HG03135 (cell line): ENCODE data around the gene CDC42EP1.
"Not testable (repeated sequence)": the region's sequence is repeated elsewhere in the genome, so short reads cannot be mapped to it uniquely, and the experiment has no call there.

ENCODE experiments used
- ATAC-seq: cut with Tn5 transposase; IDR thresholded peaks from one replicate; pipeline ENCODE4 v1.9.1; 2021; ENCODE audit warnings: mild to moderate bottlenecking, moderate library complexity; ENCODE audit not compliant: unreplicated experiment

The CDC42EP1 gene

DNA sequence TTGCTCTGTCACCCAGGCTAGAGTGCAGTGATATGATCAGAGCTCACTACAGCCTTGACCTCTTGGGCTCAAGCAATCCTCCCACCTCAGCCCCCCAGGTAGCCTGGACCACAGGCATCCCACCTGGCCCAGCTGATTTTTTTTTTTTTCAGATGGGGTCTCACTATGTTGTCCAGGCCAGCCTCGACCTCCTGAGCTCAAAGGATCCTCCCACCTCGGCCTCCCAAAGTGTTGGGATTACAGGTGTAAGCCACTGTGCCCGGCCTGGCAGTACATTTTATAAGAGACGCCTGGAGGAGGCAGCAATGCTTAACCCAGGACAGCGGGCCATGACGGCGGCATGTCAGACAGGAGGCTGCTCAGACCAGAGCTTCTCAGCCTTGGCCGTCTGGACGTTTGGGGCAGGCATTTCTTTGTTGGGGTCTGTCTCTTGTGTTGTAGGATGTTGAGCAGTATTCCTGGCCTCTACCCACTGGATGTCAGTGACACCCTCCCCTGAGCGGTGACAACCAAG lies 15.3 kb downstream of the CDC42EP1 start:
- ATAC-seq: no peak

DNA sequence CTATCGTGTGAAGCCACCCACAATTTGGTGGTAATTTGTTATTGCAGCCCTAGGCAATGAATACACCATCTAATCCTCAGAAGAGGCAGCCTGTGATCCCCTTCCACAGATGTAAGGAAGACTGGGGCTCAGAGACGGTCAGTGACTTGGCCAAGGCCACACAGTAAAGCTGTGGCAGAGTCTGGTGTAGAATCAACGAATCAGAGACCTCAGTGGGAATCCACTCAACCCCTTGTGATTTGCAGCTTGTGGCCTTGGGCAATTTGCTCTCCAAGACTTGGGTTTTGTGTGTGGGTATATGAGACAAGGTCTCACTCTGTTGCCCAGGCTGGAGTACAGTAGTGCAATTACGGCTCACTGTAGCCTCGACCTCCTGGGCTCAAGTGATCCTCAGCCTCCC lies 17.7 kb downstream of the CDC42EP1 start:
- no peak for ATAC-seq

DNA sequence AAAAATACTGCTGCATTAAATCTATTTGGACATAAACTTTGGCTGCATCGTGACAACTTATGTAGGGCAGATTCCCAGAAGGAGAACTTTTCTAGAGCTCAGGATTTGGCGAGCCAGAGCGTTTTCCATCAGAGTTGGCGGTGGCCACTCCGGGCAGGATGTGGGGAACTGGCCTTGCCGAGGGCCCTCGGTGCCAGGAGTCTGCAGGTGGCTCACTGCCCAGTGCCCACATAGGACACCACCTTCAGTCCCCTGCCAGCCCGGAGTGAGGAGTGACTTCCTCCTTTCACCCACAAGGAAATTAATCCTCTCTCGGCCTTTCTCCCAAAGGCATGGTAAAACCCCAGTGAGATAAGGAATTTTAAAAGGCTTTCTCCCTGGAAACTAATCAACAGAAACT lies 21.2 kb downstream of the CDC42EP1 start:
- ATAC-seq: no peak

DNA sequence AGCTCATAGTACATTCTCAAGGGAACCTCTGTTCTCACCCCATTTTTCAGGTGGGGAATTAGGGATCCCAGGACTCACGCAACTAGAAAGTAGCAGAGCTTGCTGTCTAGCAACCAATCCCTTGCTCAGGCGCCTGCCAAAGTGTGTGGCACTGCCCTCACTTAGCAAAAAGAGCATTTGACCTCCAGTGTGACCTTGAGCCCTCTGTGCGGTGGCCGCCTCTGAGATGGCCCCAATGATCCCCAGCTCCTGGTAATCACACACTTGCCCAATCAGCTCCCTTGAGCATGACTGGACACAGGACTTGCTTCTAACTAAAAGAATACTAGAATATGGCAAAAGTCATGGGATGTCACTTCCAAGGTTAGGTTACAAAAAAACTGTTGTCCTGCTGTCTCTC lies 22.2 kb downstream of the CDC42EP1 start:
- no peak for ATAC-seq

DNA sequence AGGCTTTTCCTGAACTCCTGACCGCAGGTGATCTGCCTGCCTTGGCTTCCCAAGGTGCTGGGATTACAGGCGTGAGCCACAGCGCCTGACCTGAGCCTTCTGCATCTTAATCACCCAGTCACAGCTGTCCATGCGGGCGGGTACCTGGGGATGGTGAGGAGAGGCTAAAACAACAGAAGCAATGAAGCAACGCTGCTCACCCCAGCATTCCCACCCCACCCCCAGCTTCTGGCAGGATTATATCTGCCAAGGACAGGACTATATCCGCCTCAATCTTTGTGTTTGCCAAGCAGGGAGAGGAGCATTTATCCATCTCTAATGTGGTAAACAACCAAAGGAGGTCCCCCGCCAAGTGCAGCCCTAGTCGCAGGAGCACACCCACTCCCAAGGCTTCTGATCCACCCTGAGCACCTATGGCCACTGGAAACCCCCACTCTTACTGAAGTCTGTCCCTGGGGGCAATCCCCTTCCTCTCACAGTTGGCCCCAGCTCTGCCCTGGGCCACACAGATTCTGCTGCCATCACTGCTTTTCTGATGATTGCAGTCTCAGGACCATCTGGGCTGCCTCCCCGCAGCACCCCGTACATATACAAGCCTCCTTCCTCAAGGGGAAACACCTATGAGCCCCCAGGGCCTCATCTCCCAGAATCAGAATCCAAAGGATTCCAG lies 28.4 kb downstream of the CDC42EP1 start:
- no peak for ATAC-seq

DNA sequence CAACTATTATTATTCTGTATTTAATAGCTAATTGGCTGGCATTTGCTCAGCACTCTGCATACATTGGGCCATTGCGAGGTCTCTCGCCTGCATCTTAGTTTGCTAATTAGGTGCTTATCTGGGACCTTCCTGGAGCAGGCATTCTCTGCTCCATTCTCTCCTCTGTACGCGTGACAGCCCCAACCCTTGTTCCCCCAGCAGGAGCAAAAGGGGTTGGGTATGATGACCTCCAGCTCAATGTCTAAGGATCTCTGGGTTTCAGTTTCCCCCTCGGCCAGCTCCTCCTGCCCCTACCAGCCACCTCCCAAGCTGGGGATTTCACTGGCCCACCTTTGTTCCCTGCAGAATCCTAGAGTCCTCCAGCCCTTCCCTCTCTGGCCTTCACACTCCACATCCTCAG lies 29.4 kb downstream of the CDC42EP1 start:
- ATAC-seq: no peak

DNA sequence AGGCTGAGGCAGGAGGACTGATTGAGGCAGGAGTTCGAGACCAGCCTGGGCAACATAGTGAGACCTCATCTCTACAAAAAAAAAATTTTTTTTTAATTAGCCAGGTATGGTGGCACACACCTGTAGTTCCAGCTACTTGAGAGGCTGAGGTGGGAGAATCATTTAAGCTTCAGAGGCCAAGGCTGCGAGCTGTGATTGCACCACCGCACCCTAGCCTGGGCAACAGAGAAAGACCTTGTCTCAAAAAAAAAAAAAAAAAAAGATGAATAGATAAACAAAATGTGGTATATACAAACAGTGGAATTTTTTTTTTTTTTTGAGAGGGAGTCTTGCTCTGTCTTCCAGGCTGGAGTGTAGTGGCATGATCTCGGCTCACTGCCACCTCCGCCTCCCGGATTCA lies 30.8 kb downstream of the CDC42EP1 start:
- ATAC-seq: not testable (repeated sequence)

DNA sequence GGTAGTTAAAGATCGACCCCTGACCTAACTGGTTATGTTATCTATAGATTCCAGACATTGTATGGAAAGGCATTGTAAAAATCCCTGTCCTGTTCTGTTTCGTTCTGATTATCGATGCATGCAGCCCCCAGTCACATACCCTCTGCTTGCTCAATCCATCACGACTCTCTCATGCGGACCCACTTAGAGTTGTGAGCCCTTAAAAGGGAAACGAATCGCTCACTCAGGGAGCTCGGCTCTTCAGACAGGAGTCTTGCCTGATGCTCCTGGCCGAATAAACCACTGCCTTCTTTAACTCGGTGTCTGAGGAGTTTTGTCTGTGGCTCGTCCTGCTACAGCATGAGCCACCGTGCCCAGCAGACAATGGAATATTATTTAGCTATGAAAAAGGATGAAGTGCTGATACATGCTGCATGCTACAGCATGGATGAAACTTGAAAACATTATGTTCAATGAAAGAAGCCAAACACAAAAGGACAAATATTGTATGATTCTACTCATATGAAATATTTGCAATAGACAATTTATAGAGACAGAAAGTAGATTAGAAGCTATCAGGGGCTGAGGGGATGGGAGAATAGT lies 31.6 kb downstream of the CDC42EP1 start:
- ATAC-seq: no peak

DNA sequence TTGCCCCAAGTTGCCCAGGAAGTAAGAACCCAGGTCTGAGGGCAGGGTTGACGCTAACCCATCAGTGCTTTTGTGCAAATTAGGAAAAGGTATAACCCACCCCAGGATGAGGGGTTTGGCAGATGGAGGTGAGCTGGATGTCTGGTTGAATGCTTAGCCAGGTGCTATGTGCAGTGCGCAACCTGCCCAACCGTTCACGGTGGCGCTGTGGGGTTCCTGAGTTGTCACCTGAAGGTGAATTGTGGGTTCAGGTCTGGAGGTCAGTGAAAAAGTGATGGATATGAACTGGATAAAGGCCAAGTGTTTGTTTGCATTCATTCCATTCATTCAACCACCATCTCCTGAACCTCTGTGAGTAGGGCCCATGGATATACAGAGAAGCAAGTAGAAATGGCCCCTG lies 34.0 kb downstream of the CDC42EP1 start:
- no peak for ATAC-seq

DNA sequence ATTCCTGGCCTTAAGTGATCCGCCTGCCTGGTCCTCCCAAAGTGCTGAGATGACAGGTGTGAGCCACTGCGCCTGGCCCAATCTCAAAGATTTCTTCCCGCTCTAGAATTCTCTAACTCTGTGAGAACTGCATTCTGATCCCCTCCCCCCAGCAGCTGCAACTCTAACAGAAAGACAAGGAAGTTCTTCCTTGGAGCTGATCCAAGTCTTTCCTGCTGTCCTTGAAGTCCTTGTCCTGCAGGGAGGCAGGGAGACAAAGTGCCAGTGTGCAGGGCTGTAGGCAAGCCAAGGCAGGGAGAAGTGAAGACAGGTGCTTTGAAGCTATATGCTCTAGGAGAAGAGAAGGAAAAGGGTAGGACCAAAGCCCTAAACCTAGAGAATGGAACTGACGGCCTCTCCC lies 38.9 kb downstream of the CDC42EP1 start:
- no peak for ATAC-seq

DNA sequence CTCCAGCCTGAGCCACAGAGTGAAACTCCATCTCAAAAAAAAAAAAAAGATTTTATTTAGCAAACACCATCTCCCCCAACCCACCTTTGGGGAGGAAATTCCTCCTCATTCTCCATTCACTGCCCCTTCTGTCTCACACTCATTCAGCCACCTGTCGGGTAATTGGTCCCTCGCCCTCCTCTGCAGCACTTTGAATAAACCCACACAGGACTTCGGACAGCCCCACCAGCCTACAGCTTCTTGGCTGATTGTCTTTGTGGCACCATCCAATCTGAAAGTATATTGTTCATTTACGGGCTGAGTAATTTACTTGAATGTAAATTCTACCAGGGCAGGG lies 40.9 kb downstream of the CDC42EP1 start:
- ATAC-seq: no peak

DNA sequence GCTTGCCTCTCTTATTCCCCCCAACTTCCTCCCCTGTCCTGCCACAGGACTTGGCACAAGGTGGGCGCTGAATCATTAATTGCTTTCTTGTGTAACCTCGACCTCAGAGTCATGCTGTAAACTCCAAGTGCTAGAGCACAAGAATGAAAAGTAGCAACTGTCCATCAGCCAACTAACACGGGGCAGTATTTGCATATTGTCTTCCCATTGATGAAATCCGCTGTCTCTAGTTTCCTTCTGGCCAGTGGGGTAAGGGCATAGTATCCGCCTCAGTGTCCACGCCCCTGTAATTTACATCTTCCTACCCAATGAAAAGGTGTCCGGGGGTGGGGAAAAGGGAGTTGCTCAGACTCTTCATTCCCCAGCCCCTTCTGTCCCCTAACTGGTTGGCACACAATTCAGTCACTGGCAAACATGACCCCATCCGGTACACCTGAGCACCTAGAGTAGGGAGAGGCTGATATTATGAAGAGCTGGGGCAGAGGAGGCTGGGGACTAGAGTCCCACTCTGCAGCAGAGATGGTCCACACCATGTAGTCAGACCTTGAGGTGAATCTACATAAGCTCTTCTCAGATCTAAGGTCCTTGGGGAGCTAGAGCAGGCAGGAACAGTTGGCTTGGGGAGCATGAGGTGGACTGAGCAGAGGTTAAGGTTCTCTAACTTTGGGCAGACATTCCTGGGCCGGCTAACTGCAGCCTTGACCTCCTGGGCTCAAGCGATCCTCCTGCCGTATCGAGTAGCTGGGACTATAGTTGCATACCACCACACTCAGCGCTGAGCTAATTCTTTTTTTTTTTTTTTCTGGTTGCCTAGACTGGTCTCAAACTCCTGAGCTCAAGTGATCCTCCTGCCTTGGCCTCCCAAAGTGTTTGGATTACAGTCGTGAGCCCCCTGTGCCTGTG lies 41.5 kb downstream of the CDC42EP1 start:
- no peak for ATAC-seq

DNA sequence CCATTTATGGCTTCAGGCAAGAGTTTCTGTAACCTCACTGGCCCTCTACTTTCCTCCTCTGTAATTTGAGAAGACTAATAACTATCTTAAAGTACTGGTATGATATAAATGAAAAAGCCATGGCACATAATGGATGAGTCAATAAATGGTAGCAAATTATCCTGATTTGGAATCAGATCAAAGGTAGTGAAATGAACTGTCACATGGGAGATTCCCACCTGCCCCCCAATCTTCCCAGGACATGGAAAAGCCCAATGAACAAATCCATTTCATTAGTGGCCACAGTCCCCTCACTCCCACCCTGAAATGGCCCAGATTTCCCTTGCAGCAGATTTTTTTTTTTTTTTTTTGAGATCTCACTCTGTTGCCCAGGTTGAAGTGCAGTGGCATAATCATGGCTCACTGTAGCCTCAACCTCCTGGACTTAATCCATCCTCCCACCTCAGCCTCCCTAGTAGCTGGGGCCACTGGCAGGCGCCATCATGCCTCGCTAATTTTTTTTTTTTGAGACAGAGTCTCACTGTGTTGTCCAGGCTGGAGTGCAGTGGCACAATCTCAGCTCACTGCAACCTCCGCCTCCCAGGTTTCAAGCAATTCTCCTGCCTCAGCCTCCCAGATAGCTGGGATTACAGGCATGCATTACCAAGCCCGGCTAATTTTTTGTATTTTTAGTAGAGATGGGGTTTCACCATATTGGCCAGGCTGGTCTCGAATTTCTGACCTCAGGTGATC lies 42.4 kb downstream of the CDC42EP1 start:
- not testable (repeated sequence) for ATAC-seq

DNA sequence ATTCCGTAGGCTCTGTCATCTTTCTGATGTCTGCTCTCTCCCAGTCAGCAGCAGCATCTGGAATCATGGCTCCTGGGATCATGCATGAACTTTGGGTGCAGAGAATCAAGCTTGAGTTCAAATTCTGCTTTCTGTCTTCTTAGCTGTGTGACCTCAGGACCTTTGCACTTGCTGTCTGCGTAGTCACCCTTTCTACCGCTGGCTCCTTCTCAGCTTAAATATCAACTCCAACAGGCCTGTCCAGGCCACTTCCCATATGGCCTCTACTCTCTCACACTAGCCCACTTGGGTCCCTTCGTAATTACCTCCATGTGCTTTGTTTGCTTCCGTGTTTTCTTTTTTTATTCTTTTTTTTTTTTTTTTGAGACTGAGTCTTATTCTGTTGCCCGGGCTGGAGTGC lies 43.8 kb downstream of the CDC42EP1 start:
- ATAC-seq: no peak

DNA sequence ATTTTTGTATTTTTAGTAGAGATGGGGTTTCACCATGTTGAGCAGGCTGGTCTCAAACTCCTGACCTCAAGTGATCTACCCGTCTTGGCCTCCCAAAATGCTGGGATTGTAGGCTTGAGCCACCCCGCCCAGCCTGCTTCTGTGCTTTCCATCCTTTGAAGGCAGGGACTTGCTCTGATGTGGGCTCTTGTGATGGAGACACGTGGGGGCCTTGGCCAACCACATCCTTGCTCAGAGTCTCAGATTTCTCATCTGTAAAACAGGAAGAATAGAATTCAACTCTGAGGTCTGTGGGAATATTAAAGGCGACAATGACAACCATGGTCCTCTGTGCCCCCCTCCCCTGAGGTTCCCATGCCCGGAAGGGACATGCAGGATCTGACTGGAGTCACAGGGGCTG lies 44.6 kb downstream of the CDC42EP1 start:
- no peak for ATAC-seq

DNA sequence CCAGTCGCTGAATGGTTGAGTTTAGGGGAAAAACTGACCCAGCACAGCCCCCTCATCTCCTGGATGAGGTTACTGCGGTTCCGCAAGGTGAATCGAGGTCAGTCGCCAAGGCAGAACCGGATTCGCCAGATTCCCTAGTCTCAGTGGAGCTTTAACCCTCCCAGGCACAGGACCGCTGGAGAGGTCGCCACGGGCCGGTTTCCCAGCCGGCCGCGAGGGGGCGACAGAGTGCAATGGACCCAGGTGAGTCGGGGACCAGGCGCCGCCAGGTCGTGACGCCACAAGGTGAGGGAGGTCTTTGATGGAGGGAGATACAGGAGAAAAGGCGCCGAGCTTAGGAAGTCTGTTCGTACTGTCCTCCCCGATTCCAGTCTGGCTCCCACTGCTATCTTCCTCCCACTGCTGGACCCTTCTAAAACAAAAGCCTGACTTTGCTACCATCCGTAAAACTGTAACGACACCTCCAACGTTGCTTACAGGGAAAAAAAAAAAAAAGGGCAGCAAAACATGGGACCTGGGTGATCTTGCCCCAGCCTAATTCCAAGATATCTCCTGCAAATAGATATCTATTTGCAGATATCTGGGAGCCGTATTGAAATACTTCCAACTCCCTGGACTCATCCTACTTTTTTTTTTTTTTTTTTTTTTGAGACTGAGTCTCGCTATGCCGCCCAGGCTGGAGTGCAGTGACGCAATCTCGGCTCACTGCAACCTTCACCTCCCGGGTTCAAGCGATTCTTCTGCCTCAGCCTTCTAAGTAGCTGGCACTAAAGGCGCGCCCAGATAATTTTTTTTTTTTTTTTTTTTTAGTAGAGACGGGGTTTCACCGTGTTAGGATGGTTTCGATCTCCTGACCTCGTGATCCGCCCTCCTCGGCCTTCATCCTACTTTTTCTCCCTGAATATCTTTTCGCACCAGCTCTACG lies 47.0 kb downstream of the CDC42EP1 start:
- ATAC-seq: no peak

DNA sequence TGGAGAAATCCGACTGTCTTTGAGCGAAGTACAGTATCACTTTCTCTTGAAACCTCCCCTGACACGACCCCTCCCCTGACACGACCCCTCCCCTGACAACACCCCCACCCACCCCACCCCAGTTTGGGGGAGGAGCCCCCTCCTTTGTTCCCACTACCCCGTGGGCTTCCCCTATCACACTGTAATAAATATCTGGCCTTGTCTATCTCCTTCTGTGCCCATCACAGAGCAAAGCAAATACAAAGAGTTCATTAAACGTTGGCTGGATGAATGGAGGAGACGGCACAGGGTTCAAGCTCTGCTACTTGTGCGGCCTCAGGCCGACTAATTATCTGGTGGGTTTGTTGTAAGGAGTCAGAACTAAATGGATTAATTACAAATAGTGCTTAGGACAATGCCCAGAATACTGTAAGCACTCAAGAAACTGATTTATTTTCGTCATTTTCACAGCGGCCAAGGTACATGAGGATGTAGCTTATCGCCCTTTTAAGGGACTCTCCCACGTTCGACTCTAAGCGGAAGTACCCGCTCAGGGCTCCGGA lies 47.7 kb downstream of the CDC42EP1 start:
- no peak for ATAC-seq

DNA sequence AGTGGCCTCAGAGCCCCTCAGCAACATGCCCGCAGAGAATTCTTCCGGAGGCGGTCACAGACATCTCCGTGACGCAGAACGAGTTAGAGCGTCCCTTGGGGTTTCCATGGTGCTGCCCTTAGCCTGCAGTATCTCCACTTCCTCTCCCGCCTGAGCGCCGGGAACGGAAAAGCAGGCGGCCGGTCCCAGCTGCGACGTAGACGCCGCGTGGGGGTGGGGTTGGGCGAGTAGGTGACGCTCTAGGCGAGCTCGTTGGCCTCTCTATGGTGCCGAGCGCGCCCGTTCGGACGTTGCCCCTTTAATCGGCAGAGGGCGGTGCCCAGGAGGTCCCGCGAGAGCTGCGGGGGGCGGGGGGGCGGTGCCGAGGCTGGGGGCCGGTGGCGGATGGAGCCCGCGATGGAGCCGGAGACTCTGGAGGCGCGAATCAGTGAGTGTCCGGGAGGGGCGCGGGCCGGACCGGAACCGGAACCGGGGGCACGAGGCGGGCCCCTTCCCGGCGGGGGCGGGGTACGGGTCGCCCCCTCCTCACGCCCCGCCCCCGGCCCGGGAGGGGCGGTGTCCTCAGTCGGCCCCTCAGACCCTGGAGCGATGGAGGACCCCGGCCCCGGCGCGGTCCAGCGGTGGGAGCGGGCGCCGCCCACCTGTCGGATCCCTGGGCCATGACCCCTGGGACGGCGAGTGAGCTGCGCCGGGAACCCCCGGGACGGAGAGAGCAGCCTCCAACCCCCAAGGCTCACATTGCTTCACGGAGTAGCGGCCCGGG lies 48.4 kb downstream of the CDC42EP1 start, which contains the start of gene GGA1:
Gene GGA1 (plus strand): TSS at position 358 of the 763 bp plus-strand sequence. CDS start 27 bp downstream, at position 385.
- ATAC-seq: peak; percentile 70
